HL-60 (cell line): Measurements from ENCODE around the gene EFNA3.
A peak's percentile ranks its signal among the peaks of the same experiment; 100 is the strongest.

Experiments used
- DNase-seq, 2 experiments: peaks; one replicate each; pipeline ENCODE4 v3.0.0-alpha.2; 2010 to 2020; ENCODE audit warnings: low read depth in 1 of 2, low spot score in 1 of 2
- H3K27ac ChIP-seq: fragments of 250-450 bp; sonication (Bioruptor Pico); replicated peaks from 2 replicates; pipeline ENCODE4 v1.5.1; 2020; ENCODE audit warnings: mild to moderate bottlenecking, moderate library complexity
- H3K27me3 ChIP-seq: fragments of 250-450 bp; sonication (Bioruptor Pico); 2 replicates; pipeline ENCODE4 v1.5.1; 2021; ENCODE audit warnings: mild to moderate bottlenecking, moderate library complexity; ENCODE audit not compliant: insufficient read depth, poor library complexity, severe bottlenecking
- H3K4me3 ChIP-seq: replicated peaks from 2 replicates; pipeline ENCODE4 v1.5.1; 2011; ENCODE audit warnings: mild to moderate bottlenecking, control low read depth, low read length; ENCODE audit not compliant: insufficient read depth
- GABPA ChIP-seq: IDR thresholded peaks from 2 replicates; pipeline ENCODE4 v1.6.1; 2012; ENCODE audit warnings: low read depth
- POLR2AphosphoS5 ChIP-seq: IDR thresholded peaks from 2 replicates; pipeline ENCODE4 v1.6.1; 2012; ENCODE audit warnings: low read depth
- SPI1 ChIP-seq: IDR thresholded peaks from 2 replicates; pipeline ENCODE4 v1.6.1; 2012; ENCODE audit warnings: low read depth, mild to moderate bottlenecking, borderline replicate concordance
- TF ChIP-seq, protein P1 (sequence below): IDR thresholded peaks from one replicate; pipeline ENCODE4 v1.5.1; 2011; ENCODE audit warnings: low read length, control low read depth, inconsistent platforms; ENCODE audit not compliant: insufficient read depth
- TF ChIP-seq, protein P2 (sequence below): IDR thresholded peaks from 2 replicates; pipeline ENCODE4 v1.6.1; 2012; ENCODE audit warnings: low read depth; ENCODE audit not compliant: insufficient replicate concordance

The EFNA3 gene

DNA sequence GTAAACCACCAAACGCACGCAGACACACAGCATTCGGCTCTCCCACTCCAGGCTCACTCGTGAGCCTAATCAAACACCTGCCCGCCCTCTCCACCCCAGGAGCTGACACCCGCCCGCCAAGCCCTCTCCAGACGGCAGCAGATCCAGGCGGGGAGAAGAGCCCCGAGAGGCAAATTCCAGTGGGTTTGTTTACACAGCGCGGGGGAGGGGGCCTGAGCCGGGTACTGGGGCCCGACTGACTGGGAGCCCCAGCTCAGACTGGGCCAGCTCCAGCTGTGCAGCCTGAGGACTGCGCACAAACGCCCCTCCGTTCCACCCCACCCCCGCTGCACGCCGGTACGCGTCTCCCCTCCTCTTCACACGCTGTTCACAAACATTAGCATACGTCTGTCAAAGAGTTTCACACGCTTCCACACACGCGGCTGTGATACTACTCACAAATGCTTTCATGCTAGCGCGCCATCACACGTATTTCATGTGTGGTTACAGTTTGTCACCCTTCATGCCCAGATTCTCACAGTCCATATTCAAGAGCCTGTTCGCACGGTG is 48.0 kb downstream of the EFNA3 start:
- Histone ChIP-seq H3K27me3 (peaks cover 31% of the 10 kb centered on the region), H3K27ac (no peak overlapping the region), H3K4me3 (no peak overlapping the region)
- DNase-seq: peak in 1 of 2 experiments; percentile 15
- TF ChIP-seq, protein P1, sequence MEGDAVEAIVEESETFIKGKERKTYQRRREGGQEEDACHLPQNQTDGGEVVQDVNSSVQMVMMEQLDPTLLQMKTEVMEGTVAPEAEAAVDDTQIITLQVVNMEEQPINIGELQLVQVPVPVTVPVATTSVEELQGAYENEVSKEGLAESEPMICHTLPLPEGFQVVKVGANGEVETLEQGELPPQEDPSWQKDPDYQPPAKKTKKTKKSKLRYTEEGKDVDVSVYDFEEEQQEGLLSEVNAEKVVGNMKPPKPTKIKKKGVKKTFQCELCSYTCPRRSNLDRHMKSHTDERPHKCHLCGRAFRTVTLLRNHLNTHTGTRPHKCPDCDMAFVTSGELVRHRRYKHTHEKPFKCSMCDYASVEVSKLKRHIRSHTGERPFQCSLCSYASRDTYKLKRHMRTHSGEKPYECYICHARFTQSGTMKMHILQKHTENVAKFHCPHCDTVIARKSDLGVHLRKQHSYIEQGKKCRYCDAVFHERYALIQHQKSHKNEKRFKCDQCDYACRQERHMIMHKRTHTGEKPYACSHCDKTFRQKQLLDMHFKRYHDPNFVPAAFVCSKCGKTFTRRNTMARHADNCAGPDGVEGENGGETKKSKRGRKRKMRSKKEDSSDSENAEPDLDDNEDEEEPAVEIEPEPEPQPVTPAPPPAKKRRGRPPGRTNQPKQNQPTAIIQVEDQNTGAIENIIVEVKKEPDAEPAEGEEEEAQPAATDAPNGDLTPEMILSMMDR: no peak
- no peak for TF ChIP-seq SPI1
- no peak for TF ChIP-seq POLR2AphosphoS5
- TF ChIP-seq, protein P2, sequence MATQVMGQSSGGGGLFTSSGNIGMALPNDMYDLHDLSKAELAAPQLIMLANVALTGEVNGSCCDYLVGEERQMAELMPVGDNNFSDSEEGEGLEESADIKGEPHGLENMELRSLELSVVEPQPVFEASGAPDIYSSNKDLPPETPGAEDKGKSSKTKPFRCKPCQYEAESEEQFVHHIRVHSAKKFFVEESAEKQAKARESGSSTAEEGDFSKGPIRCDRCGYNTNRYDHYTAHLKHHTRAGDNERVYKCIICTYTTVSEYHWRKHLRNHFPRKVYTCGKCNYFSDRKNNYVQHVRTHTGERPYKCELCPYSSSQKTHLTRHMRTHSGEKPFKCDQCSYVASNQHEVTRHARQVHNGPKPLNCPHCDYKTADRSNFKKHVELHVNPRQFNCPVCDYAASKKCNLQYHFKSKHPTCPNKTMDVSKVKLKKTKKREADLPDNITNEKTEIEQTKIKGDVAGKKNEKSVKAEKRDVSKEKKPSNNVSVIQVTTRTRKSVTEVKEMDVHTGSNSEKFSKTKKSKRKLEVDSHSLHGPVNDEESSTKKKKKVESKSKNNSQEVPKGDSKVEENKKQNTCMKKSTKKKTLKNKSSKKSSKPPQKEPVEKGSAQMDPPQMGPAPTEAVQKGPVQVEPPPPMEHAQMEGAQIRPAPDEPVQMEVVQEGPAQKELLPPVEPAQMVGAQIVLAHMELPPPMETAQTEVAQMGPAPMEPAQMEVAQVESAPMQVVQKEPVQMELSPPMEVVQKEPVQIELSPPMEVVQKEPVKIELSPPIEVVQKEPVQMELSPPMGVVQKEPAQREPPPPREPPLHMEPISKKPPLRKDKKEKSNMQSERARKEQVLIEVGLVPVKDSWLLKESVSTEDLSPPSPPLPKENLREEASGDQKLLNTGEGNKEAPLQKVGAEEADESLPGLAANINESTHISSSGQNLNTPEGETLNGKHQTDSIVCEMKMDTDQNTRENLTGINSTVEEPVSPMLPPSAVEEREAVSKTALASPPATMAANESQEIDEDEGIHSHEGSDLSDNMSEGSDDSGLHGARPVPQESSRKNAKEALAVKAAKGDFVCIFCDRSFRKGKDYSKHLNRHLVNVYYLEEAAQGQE: no peak
- no peak for TF ChIP-seq GABPA

DNA sequence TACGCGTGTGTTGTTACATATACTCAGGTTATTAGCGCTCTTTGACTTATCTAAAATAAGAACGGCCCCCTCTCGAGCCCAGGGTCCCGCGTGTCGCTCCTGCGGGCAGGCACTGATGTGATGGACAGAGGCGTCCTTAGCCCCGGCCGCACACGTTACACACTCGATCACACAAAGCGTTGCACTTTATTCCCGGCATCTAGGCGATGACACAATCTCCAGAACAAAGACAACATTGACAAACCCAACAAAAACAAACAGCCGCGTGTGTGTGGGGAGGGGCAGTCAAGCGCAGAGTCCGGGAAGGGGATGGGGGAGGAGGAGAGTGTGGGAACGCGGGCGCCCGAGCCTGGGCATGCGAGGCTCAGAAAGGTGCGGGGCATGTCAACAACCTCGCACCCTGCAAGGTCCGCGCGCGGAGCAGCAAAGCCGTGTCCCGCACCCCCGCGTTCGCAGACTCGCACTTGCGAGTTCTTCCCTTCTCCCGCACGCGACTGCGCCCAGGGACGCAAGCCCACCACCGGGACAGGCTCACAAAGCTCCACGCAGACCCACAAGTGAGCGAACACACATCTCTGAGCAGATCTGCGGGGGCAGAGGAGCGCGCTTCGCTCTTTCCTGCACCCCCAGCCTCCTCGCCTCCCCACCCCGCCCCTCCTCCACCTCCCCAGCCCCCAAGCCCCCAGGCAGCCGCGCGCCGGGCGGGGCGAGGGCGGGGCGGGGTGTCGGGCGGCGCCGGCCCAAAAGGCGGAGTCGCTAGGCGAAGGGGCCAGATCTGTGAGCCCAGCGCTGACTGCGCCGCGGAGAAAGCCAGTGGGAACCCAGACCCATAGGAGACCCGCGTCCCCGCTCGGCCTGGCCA is 48.7 kb downstream of the EFNA3 start, which contains the start of gene EFNA1:
Gene EFNA1 (plus strand): TSS at position 772 of the 862 bp plus-strand sequence. CDS start 102 bp downstream, outside the sequence.
- no peak for TF ChIP-seq POLR2AphosphoS5
- TF ChIP-seq, protein P1: no peak
- no peak for TF ChIP-seq GABPA
- TF ChIP-seq SPI1: no peak
- TF ChIP-seq, protein P2: no peak
- Histone ChIP-seq H3K4me3 (peak within 1 kb of the TSS; percentile 24), H3K27me3 (peaks cover 31% of the 10 kb centered on the region), H3K27ac (no peak within 1 kb of the TSS)
- no peak for DNase-seq

DNA sequence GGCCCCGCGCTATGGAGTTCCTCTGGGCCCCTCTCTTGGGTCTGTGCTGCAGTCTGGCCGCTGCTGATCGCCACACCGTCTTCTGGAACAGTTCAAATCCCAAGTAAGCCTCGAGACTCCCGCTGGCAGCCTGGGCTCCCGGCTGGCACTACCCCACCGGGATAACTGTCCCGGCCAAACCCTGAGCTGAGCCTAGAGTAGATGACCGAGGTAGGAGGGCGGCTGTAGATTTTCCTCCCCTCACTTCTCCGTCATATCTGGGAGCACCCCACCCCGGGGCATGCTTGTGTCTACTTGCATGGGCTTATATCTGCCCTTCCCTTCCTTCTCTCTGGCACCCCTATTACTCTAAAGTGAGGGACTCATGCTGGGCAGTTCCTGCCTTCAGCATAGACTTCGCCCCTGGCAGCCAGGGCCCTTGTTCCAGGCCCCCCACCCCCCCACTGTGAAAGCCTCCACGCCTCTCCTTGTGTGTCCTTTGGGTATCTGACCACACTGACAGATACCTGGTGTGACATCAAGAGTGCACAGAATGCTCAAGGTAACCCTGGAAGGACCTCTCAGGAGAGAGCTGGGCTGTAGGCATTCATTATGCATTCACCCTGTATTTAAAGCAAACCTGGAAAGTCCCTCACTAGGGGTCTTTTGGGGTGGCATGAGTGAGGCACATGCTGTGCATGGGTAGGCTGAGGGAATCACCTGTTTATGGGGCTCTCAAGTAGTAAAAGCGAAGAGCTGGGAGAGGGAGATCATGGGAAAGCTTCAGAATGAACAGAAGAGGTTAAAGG is 49.5 kb downstream of the EFNA3 start:
- Histone ChIP-seq H3K4me3 (peak overlapping the region; percentile 6; the same call in 1 of the 2 replicates), H3K27ac (no peak overlapping the region), H3K27me3 (peaks cover 29% of the 10 kb centered on the region)
- TF ChIP-seq SPI1: no peak
- TF ChIP-seq, protein P2: no peak
- TF ChIP-seq, protein P1: no peak
- no peak for TF ChIP-seq GABPA
- no peak for TF ChIP-seq POLR2AphosphoS5
- DNase-seq: no peak
